Neural progenitor cell (in vitro differentiated cells): ENCODE results near the gene DTX4.

Experiments used
- EZH2 ChIP-seq: fragments of 200-600 bp; sonication (generic); IDR thresholded peaks from 2 replicates; pipeline ENCODE4 v1.6.1; 2017; ENCODE audit warnings: antibody characterized with exemption, mild to moderate bottlenecking, moderate library complexity
- EZH2phosphoT487 ChIP-seq: fragments of 200-600 bp; sonication (generic); IDR thresholded peaks from 2 replicates; pipeline ENCODE4 v1.6.1; 2017; ENCODE audit warnings: antibody characterized with exemption
- TF ChIP-seq, protein P1 (sequence below): fragments of 200-600 bp; sonication (generic); IDR thresholded peaks from 2 replicates; pipeline ENCODE4 v1.5.1; 2017; ENCODE audit warnings: antibody characterized with exemption, mild to moderate bottlenecking

DNA sequence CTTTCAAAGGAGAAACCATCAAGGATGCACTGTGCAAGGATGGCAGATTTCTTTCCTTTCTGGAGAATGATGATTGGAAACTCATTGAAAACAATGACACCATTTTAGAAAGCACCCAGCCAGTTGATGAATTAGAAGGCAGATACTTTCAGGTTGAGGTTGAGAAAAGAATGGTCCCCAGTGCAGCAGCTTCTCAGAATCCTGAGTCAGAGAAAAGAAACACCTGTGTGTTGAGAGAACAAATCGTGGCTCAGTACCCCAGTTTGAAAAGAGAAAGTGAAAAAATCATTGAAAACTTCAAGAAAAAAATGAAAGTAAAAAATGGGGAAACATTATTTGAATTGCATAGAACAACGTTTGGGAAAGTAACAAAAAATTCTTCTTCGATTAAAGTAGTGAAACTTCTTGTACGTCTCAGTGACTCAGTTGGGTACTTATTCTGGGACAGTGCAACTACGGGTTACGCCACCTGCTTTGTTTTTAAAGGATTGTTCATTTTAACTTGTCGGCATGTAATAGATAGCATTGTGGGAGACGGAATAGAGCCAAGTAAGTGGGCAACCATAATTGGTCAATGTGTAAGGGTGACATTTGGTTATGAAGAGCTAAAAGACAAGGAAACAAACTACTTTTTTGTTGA lies 19.5 kb upstream of the DTX4 start:
- TF ChIP-seq, protein P1, sequence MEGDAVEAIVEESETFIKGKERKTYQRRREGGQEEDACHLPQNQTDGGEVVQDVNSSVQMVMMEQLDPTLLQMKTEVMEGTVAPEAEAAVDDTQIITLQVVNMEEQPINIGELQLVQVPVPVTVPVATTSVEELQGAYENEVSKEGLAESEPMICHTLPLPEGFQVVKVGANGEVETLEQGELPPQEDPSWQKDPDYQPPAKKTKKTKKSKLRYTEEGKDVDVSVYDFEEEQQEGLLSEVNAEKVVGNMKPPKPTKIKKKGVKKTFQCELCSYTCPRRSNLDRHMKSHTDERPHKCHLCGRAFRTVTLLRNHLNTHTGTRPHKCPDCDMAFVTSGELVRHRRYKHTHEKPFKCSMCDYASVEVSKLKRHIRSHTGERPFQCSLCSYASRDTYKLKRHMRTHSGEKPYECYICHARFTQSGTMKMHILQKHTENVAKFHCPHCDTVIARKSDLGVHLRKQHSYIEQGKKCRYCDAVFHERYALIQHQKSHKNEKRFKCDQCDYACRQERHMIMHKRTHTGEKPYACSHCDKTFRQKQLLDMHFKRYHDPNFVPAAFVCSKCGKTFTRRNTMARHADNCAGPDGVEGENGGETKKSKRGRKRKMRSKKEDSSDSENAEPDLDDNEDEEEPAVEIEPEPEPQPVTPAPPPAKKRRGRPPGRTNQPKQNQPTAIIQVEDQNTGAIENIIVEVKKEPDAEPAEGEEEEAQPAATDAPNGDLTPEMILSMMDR: no peak
- TF ChIP-seq EZH2: no peak
- no peak for TF ChIP-seq EZH2phosphoT487
